ENCODE measurements around the gene C11orf42. TPM values are rescaled to one million over a fixed set of nuclear protein-coding genes. Genes with fewer than 3 reads are reported as not detected.

Gene C11orf42
- total RNA-seq, 2 donors from 2014 or later: not detected

DNA sequence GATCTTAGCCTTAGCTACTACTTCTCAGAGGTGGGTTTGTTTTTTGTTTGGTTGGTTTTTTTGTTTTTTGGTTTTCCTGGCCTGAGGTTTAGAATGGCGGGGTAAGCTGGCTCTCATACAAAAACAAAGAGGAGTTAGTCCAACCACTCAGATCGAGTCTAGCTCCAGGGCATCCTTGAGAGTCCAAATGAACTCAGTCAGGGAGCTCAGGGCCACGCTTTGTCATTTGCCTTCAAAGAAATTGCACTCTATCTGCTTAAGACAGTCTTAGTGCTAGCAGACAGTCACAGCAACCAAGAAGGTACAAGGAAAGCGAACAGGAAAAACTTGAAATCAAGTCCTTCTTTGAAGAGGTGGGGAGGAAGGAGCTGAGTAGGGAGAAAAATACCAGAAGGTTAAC lies 11.1 kb downstream of the C11orf42 start:
- ATAC-seq: no peak
- H3K4me3 ChIP-seq: no peak overlapping the region
- no peak for TF ChIP-seq POLR2A (IDR thresholded peaks at IDR 0.05)
- TF ChIP-seq, protein P1, sequence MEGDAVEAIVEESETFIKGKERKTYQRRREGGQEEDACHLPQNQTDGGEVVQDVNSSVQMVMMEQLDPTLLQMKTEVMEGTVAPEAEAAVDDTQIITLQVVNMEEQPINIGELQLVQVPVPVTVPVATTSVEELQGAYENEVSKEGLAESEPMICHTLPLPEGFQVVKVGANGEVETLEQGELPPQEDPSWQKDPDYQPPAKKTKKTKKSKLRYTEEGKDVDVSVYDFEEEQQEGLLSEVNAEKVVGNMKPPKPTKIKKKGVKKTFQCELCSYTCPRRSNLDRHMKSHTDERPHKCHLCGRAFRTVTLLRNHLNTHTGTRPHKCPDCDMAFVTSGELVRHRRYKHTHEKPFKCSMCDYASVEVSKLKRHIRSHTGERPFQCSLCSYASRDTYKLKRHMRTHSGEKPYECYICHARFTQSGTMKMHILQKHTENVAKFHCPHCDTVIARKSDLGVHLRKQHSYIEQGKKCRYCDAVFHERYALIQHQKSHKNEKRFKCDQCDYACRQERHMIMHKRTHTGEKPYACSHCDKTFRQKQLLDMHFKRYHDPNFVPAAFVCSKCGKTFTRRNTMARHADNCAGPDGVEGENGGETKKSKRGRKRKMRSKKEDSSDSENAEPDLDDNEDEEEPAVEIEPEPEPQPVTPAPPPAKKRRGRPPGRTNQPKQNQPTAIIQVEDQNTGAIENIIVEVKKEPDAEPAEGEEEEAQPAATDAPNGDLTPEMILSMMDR (IDR thresholded peaks at IDR 0.05): no peak
- intact Hi-C loops (cut with DNase I): no loop called here
- no peak overlapping the region for H3K27ac ChIP-seq
- 88 to 98% methylated on average over 4 of the region's 4 CpGs for whole genome bisulfite sequencing, 2 donors
- H3K36me3 ChIP-seq (replicated peaks in 1 of 2; ENCODE audit: insufficient read depth in 1 of 2, low read depth in 2 of 2): peaks cover 10 to 19% of the 10 kb centered on the region in 2 donors
- DNase-seq: no peak
- H3K9me3 ChIP-seq: no peaks in the 10 kb centered on the region
- no peaks in the 10 kb centered on the region for H3K27me3 ChIP-seq
- no peaks in the 10 kb centered on the region for H3K4me1 ChIP-seq

- Histone ChIP-seq H3K36me3 (replicated peaks in 1 of 2; ENCODE audit: insufficient read depth in 1 of 2, low read depth in 2 of 2) (peaks cover 10 to 29% of the 10 kb centered on the region in 2 donors), H3K4me1 (no peaks in the 10 kb centered on the region), H3K27ac (no peak overlapping the region), H3K9me3 (no peaks in the 10 kb centered on the region), H3K27me3 (no peaks in the 10 kb centered on the region), H3K4me3 (no peak overlapping the region)
- no peak for TF ChIP-seq POLR2A (IDR thresholded peaks at IDR 0.05)
- TF ChIP-seq, protein P1 (IDR thresholded peaks at IDR 0.05): no peak
- DNase-seq (no peak), ATAC-seq (no peak)
- intact Hi-C loops (cut with DNase I): no loop called here
- WGBS, 2 donors: 86 to 89% methylated on average over 18 to 19 of the region's 19 CpGs
Measured at GRCh38 chr11:6217722-6218121, 12.4 kb downstream of the C11orf42 start.

GRCh38 chr11:6219359-6219758 lies 14.0 kb downstream of the C11orf42 start:
- H3K4me3 ChIP-seq: no peak overlapping the region
- intact Hi-C loops (cut with DNase I): no loop called here
- no peak overlapping the region for H3K27ac ChIP-seq
- H3K9me3 ChIP-seq: no peaks in the 10 kb centered on the region
- no peaks in the 10 kb centered on the region for H3K27me3 ChIP-seq
- 58 to 68% methylated on average over 2 of the region's 2 CpGs for WGBS, 2 donors
- no peak for ATAC-seq
- TF ChIP-seq POLR2A (IDR thresholded peaks at IDR 0.05): no peak
- TF ChIP-seq, protein P1 (IDR thresholded peaks at IDR 0.05): no peak
- H3K4me1 ChIP-seq: no peaks in the 10 kb centered on the region
- H3K36me3 ChIP-seq (replicated peaks in 1 of 2; ENCODE audit: insufficient read depth in 1 of 2, low read depth in 2 of 2): peaks cover 10 to 28% of the 10 kb centered on the region in 2 donors
- DNase-seq: no peak

DNA sequence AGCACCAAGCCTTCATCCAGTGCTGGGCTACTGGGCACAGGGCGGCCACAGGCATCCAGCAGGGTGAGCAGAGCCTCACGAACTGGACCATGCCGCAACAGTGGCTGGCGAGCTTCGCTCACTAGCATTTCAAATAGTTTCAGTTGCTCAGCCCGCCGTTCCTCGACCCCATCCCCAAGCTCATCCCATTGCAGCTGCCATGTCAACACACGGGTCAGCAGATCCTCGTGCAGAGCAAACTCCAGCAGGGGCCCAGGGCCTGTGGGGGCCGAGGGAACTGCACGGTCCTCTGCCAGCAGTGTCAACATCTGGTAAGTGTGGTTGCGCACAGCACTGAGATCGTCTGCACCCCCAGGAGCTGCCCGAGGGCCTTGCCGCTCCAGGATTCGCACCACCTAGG lies 18.5 kb downstream of the C11orf42 start:
- H3K9me3 ChIP-seq: no peaks in the 10 kb centered on the region
- H3K36me3 ChIP-seq (replicated peaks in 1 of 2; ENCODE audit: insufficient read depth in 1 of 2, low read depth in 2 of 2): peaks cover 0 to 11% of the 10 kb centered on the region in 2 donors
- no peak for ATAC-seq
- H3K4me3 ChIP-seq: no peak overlapping the region
- H3K27ac ChIP-seq: no peak overlapping the region
- 87 to 91% methylated on average over 9 to 17 of the region's 17 CpGs for WGBS, 2 donors
- DNase-seq: no peak
- TF ChIP-seq, protein P1 (IDR thresholded peaks at IDR 0.05): no peak
- TF ChIP-seq POLR2A (IDR thresholded peaks at IDR 0.05): no peak
- intact Hi-C loops (cut with DNase I): no loop called here
- no peaks in the 10 kb centered on the region for H3K27me3 ChIP-seq
- peaks cover 15% of the 10 kb centered on the region for H3K4me1 ChIP-seq

DNA sequence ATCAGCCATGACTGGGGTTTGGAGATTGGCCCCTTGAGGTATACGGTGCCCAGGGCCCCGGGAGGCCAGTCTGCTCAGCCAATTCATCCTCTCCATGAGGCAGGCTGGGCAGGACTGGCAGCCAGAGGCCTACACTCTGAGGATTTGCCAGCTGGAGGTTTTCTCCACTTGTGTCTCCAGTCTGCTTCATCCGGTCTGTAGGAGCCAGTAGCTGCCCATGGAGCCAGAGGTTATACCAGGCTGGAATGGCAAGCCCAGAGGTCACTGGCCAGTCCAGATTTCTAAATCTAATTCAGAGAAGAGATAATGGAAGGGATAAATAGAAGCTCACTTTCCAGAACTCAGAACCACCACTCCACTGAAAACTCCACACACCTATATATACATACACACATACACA lies 19.1 kb downstream of the C11orf42 start:
- H3K36me3 ChIP-seq (replicated peaks in 1 of 2; ENCODE audit: insufficient read depth in 1 of 2, low read depth in 2 of 2): peaks cover 0 to 11% of the 10 kb centered on the region in 2 donors
- no peak for DNase-seq

More for the DNA sequence above, 19.1 kb downstream of the C11orf42 start:
- no peaks in the 10 kb centered on the region for H3K27me3 ChIP-seq
- no peak overlapping the region for H3K4me3 ChIP-seq
- ATAC-seq: no peak
- 75 to 94% methylated on average over 1 to 2 of the region's 3 CpGs for WGBS, 2 donors
- intact Hi-C loops (cut with DNase I): no loop called here
- TF ChIP-seq, protein P1 (IDR thresholded peaks at IDR 0.05): no peak
- no peak for TF ChIP-seq POLR2A (IDR thresholded peaks at IDR 0.05)
- H3K27ac ChIP-seq: no peak overlapping the region
- no peaks in the 10 kb centered on the region for H3K9me3 ChIP-seq
- peaks cover 15% of the 10 kb centered on the region for H3K4me1 ChIP-seq

Data from body of pancreas (tissue), 4 donors.